ENCODE measurements around the gene NT5DC2. TPM values are rescaled to one million over a fixed set of nuclear protein-coding genes. Genes with fewer than 3 reads are reported as not detected.

NT5DC2 gene
- total RNA-seq, 3 donors from 2014 or later (not counting 1 experiment from before 2014, with no cell fraction given), result 2.2 to 10.7 (median 2.2) TPM

DNA sequence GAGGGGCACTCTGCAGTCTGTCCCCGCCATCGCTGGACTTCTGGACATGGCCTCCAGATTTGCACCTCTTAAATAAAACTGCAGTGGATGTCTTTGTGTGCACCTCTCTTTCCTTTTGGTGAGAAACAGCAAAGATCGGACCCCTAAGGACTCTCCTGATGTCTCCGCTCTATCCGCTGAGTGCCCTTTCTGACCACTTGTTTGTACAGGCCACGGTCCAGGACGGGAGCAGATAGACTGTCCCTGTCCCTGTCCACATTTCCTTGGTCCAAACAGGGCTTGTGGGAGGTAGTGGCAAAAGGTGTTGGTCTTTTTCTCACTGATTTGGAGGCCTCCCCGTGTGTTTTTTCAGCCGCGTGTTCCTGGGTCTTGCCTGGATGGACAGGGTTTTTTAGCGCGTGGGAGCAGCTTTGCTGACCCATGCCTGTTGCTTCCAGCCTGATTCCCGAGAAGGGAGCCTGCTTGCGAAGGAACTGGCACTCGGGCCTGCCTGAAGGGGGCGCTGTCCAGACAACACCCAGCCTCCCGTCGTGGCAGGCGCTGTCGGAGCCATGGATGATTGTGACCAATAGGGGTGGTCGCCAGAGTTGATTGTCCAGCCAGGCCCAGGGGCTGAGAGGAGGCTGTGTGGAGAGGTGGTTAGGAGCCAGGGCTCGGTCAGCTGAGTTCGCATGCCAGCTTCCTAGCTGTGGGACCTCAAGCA, 51.7 kb downstream of the NT5DC2 start:
- ATAC-seq, result no peak
- Mint-ChIP-seq H3K4me3 (no peak overlapping the region), H3K27me3 (ENCODE audit: low read depth in 2 of 2) (no peaks in the 10 kb centered on the region), H3K4me1 (peaks cover 0 to 4% of the 10 kb centered on the region in 2 donors), H3K9me3 (no peaks in the 10 kb centered on the region), H3K36me3 (no peaks in the 10 kb centered on the region), H3K27ac (peak overlapping the region in 1 of 2 donors; percentile 53)
- peaks cover 69% of the 10 kb centered on the region for H3K36me3 ChIP-seq (ENCODE audit: control insufficient read depth, insufficient read depth, low read length)
- 96% methylated on average over 23 of the region's 23 CpGs for WGBS (ENCODE audit: insufficient coverage)
- TF ChIP-seq, protein P1, sequence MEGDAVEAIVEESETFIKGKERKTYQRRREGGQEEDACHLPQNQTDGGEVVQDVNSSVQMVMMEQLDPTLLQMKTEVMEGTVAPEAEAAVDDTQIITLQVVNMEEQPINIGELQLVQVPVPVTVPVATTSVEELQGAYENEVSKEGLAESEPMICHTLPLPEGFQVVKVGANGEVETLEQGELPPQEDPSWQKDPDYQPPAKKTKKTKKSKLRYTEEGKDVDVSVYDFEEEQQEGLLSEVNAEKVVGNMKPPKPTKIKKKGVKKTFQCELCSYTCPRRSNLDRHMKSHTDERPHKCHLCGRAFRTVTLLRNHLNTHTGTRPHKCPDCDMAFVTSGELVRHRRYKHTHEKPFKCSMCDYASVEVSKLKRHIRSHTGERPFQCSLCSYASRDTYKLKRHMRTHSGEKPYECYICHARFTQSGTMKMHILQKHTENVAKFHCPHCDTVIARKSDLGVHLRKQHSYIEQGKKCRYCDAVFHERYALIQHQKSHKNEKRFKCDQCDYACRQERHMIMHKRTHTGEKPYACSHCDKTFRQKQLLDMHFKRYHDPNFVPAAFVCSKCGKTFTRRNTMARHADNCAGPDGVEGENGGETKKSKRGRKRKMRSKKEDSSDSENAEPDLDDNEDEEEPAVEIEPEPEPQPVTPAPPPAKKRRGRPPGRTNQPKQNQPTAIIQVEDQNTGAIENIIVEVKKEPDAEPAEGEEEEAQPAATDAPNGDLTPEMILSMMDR (IDR thresholded peaks at IDR 0.05), result peak; percentile 32
- DNase-seq, result peak in 1 of 2 donors; percentile 43
- no peak overlapping the region for H3K4me3 ChIP-seq (ENCODE audit: low read length)
- no peak overlapping the region for H3K27ac ChIP-seq (ENCODE audit: low read length)
- no peaks in the 10 kb centered on the region for H3K9me3 ChIP-seq (ENCODE audit: control insufficient read depth, insufficient read depth, low read length)
- no peaks in the 10 kb centered on the region for H3K27me3 ChIP-seq (ENCODE audit: control insufficient read depth, insufficient read depth, low read length)
- no peaks in the 10 kb centered on the region for H3K4me1 ChIP-seq (ENCODE audit: control insufficient read depth, insufficient read depth, low read length)
- intact Hi-C loops (cut with micrococcal nuclease), result no loop called here

DNA sequence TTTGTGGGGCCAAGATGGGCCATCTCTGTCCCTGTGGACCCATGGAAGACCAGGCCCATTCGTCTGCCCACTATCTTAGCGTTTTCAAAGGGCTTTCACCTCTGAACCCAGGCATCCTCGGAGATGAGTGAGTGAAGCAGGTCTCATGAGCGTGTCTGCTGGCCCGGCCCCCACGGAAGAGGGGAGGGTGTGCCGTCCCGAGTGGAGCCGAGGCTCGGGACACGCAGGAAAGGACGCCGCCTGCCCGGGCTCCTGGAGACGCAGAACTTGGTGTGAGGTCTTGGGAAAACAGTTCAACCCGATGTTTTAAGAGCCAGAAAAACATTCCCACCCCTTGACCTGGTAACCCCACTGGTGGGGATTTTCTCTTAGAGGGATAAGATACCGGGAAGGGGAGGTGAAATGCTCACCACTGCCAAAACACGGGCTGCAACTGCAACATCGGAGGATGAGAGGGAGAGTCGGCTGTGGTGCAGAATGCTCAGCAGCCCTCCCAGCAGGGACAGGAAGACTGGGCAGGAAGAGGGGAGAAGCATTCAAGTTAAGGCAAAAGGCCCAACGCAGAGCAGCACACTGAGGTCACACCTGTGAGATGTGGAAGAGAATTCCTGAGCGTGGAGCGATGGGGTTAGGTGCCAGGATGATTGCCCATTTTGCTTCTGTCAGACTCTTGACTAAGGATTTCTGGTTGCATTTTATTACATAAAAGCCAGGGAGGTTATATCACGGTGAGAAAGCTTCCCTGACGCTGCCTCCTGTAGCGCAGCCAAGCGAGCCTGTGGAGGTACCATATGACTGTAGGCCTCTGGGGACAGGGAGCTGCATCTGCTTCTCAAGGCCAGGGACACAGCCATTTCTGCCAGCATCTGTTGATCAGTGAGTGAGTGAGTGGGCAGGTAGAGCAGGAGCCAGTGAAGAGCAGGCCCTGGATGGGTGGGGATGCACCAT, 52.6 kb downstream of the NT5DC2 start:
- H3K4me1 ChIP-seq (ENCODE audit: control insufficient read depth, insufficient read depth, low read length), result no peaks in the 10 kb centered on the region
- no peaks in the 10 kb centered on the region for H3K9me3 ChIP-seq (ENCODE audit: control insufficient read depth, insufficient read depth, low read length)
- DNase-seq (no peak), ATAC-seq (no peak)
- peaks cover 0 to 4% of the 10 kb centered on the region in 2 donors for H3K4me1 Mint-ChIP-seq
- H3K27ac ChIP-seq (ENCODE audit: low read length), result no peak overlapping the region
- H3K36me3 Mint-ChIP-seq, result no peaks in the 10 kb centered on the region
- TF ChIP-seq, protein P1 (IDR thresholded peaks at IDR 0.05), result no peak
- H3K4me3 Mint-ChIP-seq, result no peak overlapping the region
- peaks cover 71% of the 10 kb centered on the region for H3K36me3 ChIP-seq (ENCODE audit: control insufficient read depth, insufficient read depth, low read length)
- no peak overlapping the region for H3K27ac Mint-ChIP-seq
- no peaks in the 10 kb centered on the region for H3K27me3 Mint-ChIP-seq (ENCODE audit: low read depth in 2 of 2)
- no peak overlapping the region for H3K4me3 ChIP-seq (ENCODE audit: low read length)
- WGBS (ENCODE audit: insufficient coverage), result 95% methylated on average over 26 of the region's 27 CpGs
- intact Hi-C loops (cut with micrococcal nuclease), result no loop called here
- H3K9me3 Mint-ChIP-seq, result no peaks in the 10 kb centered on the region
- no peaks in the 10 kb centered on the region for H3K27me3 ChIP-seq (ENCODE audit: control insufficient read depth, insufficient read depth, low read length)

DNA sequence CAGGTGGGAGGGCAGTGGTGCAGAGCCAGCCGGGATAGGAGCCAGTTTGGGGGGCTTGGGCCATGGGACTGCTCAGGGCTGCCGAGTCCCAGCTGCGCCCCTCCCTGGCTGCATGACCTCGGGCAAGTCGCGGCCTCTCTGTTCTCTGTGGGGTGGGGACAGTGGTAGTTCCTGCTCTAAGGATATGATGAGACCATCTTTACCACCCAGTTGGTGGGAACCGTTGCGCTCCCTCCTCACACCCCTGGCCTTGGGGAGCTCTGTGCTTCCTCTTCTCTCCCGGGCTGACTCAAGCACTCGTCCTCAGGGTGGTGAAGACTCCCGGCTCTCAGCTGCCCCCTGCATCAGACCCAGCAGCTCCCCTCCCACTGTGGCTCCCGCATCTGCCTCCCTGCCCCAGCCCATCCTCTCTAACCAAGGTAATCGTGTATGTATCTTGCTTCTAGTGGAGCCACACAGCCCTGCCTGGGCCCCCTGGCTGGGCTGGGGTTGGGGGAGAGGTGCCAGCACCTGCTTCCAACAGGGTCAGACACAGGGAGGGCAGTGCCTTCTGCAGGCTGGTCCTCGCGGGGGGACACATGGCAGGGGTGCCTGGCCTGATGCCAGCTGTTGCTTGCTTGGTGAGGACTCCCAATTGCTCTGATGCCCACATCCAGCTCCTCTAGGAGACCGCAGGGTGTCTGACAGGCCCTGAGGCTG, 53.6 kb downstream of the NT5DC2 start:
- Mint-ChIP-seq H3K27me3 (ENCODE audit: low read depth in 2 of 2) (no peaks in the 10 kb centered on the region), H3K27ac (peak overlapping the region in 1 of 2 donors; percentile 69), H3K36me3 (no peaks in the 10 kb centered on the region), H3K4me1 (peaks cover 0 to 4% of the 10 kb centered on the region in 2 donors), H3K9me3 (no peaks in the 10 kb centered on the region), H3K4me3 (no peak overlapping the region)
- intact Hi-C loops (cut with micrococcal nuclease), result no loop called here
- WGBS (ENCODE audit: insufficient coverage), result 95% methylated on average over 16 of the region's 16 CpGs
- H3K36me3 ChIP-seq (ENCODE audit: control insufficient read depth, insufficient read depth, low read length), result peaks cover 76% of the 10 kb centered on the region
- H3K9me3 ChIP-seq (ENCODE audit: control insufficient read depth, insufficient read depth, low read length), result no peaks in the 10 kb centered on the region
- TF ChIP-seq, protein P1 (IDR thresholded peaks at IDR 0.05), result no peak
- H3K4me1 ChIP-seq (ENCODE audit: control insufficient read depth, insufficient read depth, low read length), result no peaks in the 10 kb centered on the region
- ATAC-seq (no peak), DNase-seq (no peak)
- no peak overlapping the region for H3K27ac ChIP-seq (ENCODE audit: low read length)
- H3K4me3 ChIP-seq (ENCODE audit: low read length), result no peak overlapping the region
- no peaks in the 10 kb centered on the region for H3K27me3 ChIP-seq (ENCODE audit: control insufficient read depth, insufficient read depth, low read length)
